Occipital lobe (tissue), 2 donors: ENCODE measurements around the gene C1orf105. TPM values are rescaled to one million over a fixed set of nuclear protein-coding genes. Genes with fewer than 3 reads are reported as not detected.
"Not testable (repeated sequence)": the region's sequence is repeated elsewhere in the genome, so short reads cannot be mapped to it uniquely, and the experiment has no call there.

Source experiments
- DNase-seq: peaks from one replicate; lab custom pipeline; 2025; lab: John Stamatoyannopoulos, UW
- total RNA-seq: library from RNA; depleted of rRNA; stranded (reverse); fragments of >200 nt; gene quantifications from one replicate; pipeline ENCODE4 v1.2.3, GENCODE V29; 2014

C1orf105 gene, protein sequence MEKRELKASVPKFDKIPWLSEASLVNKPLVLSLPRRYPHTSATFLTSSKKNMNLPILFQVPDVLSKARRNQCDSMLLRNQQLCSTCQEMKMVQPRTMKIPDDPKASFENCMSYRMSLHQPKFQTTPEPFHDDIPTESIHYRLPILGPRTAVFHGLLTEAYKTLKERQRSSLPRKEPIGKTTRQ
- not detected for total RNA-seq

DNA sequence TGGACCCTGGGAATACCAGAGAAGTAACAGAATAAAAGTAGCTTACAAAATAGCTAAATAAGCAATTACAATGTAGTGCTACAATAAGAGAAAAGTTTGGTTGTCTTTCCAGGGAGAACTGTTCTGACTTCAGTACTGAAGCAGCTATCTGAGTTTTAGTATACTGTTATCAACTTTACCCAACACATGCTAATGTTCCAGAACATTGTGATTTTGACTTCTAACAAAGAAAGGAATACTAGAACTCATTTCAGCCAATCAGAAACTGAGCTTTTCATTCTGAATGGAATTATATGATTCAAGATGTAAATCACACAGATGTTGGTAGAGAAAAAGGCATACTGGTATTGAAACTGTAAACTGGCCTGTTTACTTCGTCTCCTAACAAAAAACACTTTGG, at the start of gene C1orf105:
TSS of gene C1orf105 (plus strand) at position 301 of the 400 bp plus-strand sequence. CDS start 201 bp downstream, outside the sequence.
- no peak for DNase-seq

GRCh38 chr1:172371646-172372045, 48.8 kb upstream of the C1orf105 start:
- DNase-seq: not testable (repeated sequence)

DNA sequence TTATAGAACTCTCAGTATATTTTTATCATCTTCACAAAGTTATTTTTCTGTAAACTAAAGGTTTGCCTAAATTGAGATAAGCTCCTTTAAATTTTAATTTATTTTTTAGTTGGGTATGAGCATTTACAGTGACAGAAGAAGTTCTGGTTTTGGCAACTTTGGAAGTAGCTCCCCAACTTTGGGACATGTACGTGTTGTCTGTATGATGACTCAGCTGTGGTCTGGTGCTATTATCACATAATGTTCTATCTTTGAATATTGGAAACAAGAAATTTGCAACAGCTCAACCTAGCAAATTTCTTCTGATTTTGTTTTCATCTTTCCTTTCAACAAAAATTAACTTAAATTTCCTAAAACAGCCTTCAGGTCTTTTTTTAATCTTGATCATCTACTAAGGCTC, 46.6 kb upstream of the C1orf105 start:
- DNase-seq: no peak

DNA sequence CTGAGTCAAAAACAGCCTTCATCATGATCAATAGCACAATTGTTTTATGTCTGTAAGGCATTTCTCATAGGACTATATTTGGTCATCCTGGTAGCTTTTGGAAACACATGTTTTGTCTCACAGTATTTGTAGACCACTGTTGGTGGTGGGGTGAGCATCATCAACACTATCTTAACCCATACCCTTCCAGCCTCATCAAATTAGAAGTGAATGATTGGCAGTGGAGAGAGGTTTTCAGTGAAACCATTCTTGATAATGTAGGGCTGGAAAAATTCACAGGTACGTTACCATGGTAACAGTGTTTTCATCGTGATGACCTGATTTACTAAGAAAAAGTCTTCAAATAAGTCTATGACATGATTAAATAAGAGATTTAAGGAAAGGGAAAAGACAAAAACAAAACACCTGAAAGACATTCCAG, 45.3 kb upstream of the C1orf105 start:
- DNase-seq: no peak

DNA sequence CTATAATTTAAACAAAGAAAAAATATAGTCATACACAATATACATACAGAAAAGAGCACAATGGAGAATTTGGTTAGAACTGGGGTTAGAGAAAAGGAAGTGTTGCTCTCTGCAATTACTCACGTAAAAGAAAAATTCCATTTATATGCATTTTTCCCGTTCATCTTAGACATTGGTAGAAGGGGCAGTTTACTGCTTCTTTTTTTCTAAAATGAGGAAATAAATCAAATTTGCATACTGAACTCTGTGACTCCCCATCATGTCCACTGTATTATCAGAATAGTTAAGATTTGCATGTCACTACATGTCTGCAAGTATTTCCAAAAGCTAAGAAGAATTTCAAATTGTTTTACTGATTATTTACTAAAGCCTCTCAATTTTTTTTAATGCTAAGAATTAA, 44.1 kb upstream of the C1orf105 start:
- no peak for DNase-seq

- no peak for DNase-seq
These were observed 42.9 kb upstream of the C1orf105 start for GRCh38 chr1:172377565-172377964.

DNA sequence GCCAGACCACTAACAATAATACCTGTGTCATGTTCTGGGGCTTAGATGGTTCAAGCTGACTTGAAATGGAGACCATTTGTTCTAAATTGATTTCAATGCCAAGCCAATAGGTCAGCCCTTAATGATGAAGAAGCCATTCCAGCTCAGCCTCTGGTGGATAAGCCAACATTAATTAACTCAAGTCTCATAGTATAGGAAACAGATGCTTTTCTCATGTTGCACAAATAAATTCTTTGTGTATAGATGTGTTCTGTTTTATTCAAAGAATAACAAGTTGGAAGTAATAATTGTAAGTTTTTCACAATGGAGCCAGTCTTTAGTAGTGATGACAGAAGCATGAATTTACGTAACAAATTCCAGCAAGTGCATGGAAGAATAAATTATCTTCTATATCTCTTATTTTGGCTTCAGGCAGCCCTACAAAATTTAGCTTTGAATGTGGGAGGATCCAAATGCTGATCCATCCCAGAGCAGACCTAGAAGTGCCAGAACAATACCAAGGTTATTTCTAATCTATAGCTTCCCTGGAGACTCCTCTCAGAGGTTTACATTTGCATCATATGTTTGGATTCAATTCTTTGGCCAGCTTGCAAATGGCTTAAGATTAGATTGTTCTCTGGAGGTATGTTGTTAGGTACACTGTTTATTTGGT, 42.2 kb upstream of the C1orf105 start:
- no peak for DNase-seq

DNA sequence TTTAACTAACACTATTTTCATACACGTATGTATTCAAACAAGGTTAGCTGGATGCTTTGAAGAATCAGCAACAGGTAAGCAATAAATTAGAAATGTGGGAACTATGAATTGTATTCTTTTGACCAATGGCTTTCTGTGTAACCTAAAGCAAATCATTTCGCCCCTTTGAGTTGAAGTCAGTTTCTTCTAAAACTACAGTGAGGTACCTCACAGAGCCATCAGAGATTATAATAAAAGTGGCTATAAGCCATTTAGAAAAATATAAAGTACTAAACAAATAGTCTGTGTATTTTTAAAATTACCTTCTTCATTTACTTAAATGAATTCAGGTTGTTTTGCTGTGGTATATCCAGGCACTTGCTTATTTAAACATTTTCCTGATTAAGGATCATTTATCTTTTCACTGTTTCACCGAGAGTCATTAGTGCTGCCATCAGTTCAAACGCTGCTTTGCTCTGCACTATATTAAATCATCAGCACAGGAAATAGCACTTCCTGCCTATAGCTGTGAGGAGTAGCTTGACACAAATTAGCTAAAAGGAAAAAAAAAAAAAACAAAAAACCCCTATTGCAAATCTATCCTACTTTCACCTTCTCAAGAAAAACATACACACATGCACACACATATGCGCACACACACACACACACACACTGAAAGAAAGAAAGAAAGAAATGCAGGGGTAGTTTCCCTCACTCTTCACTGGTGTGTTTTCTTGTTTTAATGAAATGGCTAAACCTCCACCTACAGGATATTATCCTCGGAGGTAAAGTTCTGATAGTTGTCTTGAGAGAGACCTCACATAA, 39.8 kb upstream of the C1orf105 start:
- no peak for DNase-seq

DNA sequence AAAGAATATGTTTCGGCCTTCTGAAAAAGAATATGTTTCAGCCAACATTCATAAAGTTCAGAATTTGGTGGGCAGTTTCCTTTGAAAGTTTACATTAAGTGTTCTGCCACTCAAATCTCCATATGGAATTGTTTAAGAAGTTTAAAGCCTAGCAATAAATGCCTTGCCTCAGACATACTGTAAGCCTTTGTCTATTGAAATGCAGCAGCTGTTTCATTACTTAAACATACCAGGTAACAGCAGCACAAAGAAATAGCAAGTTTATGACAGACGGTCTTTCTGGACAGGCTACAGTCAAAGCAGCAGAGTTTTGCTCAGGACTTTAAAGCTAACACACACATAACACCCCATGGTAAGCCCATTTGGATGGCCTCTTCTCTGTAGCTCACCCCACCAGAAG, 38.5 kb upstream of the C1orf105 start:
- DNase-seq: no peak

DNA sequence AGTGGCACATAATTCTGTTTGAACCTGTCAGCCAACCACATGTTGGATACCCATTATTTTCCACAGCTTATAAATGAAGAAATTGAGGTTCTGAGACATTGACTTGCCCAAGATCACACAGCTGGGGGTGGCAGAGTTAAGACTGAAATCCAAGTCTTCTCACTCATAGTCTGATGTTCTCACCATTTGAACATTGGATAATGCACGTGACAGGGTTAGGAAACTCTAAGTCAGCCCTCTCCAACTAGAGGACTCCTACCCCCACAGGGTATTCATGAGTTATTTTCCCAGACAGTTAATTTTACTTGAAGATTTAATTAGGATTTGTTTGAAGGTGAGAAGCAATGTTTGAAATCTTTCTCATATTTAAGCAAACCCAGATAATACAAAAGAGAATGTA, 38.1 kb upstream of the C1orf105 start:
- no peak for DNase-seq

DNA sequence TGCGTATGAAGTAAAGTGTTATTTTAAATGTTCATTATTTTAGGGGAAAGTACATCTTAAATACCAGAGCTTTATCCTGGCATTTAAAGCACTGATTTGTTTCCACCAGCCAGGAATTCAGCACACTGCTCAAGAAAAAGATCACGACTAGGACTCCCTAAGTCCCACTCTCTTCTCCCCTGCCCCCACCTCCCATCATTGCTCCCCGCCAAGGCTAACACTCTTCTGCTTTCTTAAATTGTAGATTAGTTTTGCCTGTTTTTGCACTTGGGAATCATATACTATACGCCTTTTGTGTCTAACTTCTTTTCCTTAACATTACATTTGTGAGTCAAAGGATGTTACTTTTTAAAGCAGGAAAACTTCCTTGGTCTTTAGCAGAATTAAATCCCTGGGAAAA, 37.5 kb upstream of the C1orf105 start:
- no peak for DNase-seq

DNA sequence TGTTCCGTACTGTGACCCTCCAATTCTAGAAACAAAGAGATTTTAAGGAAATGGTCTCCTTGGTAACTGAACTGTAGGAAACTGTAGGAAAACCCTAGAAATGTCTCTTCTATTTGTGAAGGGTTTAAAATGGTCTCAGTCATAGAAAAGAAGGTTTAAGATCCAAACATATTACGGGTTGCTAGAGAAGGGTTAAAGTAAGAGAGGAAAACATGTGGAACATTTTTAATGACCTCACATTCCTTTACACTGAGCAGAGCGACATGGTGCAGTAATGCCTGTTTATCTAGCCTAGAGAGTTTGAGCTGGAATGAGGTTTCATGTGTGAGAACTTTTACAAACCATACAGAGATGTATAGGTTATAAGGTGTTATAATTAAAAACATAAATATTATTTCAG, 36.9 kb upstream of the C1orf105 start:
- DNase-seq: no peak

- DNase-seq: no peak
These were observed 35.8 kb upstream of the C1orf105 start for GRCh38 chr1:172384656-172385055.

GRCh38 chr1:172386046-172386445, 34.4 kb upstream of the C1orf105 start:
- DNase-seq: no peak

DNA sequence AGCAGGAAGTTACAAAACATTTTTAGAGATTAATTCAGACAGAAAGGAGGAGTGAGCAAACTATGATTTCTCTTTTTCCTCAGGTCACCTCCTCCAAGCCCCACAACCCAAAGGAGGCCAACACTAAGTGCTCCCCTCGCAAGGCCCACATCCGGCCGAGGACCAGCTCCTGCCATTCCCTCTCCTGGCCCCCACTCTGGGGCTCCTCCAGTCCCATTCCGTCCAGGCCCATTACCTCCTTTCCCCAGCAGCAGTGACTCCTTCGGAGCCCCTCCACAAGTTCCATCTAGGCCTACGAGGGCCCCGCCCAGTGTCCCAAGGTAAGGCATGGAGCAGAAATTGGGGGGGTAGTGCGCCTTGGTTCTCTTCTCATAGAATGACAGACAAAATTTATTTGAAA, 32.0 kb upstream of the C1orf105 start:
- DNase-seq: no peak

GRCh38 chr1:172390301-172390682, 30.2 kb upstream of the C1orf105 start:
- DNase-seq: no peak

GRCh38 chr1:172390683-172391551, 29.6 kb upstream of the C1orf105 start:
- DNase-seq: no peak

DNA sequence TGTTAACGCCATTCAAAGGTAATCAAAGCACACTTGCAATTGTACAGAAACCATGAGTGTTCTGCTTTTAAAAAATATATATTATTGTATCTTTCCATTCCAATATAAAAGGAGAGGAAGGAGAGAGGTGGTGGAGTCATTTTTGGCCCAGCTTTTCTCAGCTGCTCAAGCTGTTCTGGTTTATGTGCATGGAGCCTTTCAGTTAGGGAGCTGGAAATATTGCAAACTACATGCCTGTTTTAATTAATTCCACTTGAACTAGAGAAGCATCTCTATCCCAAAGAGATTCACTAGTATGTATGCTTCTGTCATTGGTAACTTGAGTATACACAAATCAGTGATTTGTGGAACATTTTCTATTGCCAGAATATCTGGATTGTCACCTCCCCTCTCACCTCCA, 28.5 kb upstream of the C1orf105 start:
- no peak for DNase-seq

DNA sequence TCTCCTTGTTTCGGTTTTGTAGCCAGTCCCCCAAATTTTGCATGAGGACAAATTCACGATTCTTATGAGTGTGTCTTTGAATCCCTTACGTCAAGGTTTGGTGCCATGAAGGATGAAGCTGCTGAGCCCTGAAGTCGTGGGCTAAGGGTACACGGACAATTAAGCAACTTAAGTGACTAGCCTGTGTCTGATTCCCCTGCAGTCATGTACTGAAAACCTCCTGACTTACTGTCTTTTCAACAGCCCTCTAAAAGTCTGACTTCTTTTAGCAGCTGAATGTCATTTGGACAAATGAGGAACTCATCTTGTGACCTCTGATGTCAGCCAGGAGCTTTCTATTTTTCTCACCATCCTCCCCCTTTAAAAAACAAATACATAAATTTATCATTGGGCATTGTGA, 27.1 kb upstream of the C1orf105 start:
- no peak for DNase-seq

- DNase-seq: no peak
These were observed 26.2 kb upstream of the C1orf105 start for GRCh38 chr1:172394141-172394751.

GRCh38 chr1:172394811-172395210, 25.7 kb upstream of the C1orf105 start:
- no peak for DNase-seq
